ENCODE results near the gene SGIP1. TPM values are rescaled to one million over a fixed set of nuclear protein-coding genes. Genes with fewer than 3 reads are reported as not detected.

The SGIP1 gene
- total RNA-seq, 2 donors from 2014 or later: 3.1 TPM; not detected in 1

- DNase-seq (no peak), ATAC-seq (no peak)
- Histone ChIP-seq H3K4me3 (no peak overlapping the region), H3K27ac (no peak overlapping the region), H3K4me1 (no peaks in the 10 kb centered on the region), H3K9me3 (no peaks in the 10 kb centered on the region), H3K36me3 (replicated peaks in 1 of 2; ENCODE audit: insufficient read depth in 1 of 2, low read depth in 2 of 2) (no peaks in the 10 kb centered on the region), H3K27me3 (no peaks in the 10 kb centered on the region)
- intact Hi-C loops (cut with DNase I): no loop called here
- WGBS, 2 donors: 16 to 40% methylated on average over 1 of the region's 1 CpG
- no peak for TF ChIP-seq POLR2A (IDR thresholded peaks at IDR 0.05)
- no peak for TF ChIP-seq CTCF (IDR thresholded peaks at IDR 0.05)
These were observed 7.9 kb upstream of the SGIP1 start for GRCh38 chr1:66526036-66526435.

- intact Hi-C loops (cut with DNase I): no loop called here
- Histone ChIP-seq H3K27ac (no peak overlapping the region), H3K4me3 (no peak overlapping the region), H3K27me3 (no peaks in the 10 kb centered on the region), H3K36me3 (replicated peaks in 1 of 2; ENCODE audit: insufficient read depth in 1 of 2, low read depth in 2 of 2) (no peaks in the 10 kb centered on the region), H3K9me3 (no peaks in the 10 kb centered on the region), H3K4me1 (no peaks in the 10 kb centered on the region)
- no peak for DNase-seq
- no peak for TF ChIP-seq CTCF (IDR thresholded peaks at IDR 0.05)
- no peak for TF ChIP-seq POLR2A (IDR thresholded peaks at IDR 0.05)
- no peak for ATAC-seq
- WGBS, 2 donors: 50 to 60% methylated on average over 2 of the region's 2 CpGs
These were observed 7.0 kb upstream of the SGIP1 start for GRCh38 chr1:66526991-66527390.

DNA sequence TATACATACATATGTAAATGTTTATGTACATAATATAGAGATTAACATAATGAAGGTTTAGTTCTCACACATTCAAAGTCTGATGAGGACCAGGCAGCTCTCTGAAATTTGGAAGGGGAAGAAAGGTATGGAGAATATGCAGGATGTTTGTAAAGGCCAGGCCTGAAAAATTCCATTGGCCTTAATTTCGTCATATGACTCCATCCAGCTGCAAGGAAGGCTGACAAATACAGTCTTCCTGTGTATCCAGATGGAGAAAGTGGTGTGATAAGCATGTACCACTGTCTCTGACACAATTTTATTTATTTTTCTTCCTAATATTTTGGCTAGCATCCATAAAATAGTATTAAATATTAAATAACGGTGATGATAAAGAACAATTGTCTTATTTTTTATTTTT is 6.3 kb upstream of the SGIP1 start:
- H3K36me3 ChIP-seq (replicated peaks in 1 of 2; ENCODE audit: insufficient read depth in 1 of 2, low read depth in 2 of 2): no peaks in the 10 kb centered on the region
- intact Hi-C loops (cut with DNase I): no loop called here

DNA sequence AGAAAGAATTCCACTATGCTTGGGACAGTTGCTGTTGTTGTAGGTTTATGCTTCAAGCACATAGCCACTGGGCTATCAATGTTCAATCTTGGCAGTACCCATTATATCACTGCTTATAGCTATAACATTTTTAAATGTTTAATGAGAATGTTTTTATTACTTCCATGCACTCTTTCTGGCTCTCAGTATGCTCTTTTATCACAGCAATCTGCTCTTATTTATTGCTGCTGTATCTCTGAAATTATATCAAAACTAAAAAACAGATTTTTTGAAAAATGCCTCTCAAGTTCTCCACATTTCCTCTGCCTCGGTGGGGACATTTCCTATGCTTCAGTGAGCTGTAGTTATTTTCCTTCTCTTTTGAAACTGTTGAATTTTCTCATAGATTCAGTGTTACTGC is 5.4 kb upstream of the SGIP1 start:
- 40 to 59% methylated on average over 1 of the region's 1 CpG for whole genome bisulfite sequencing, 2 donors
- no peak overlapping the region for H3K27ac ChIP-seq
- intact Hi-C loops (cut with DNase I): no loop called here
- no peak for TF ChIP-seq CTCF (IDR thresholded peaks at IDR 0.05)
- TF ChIP-seq POLR2A (IDR thresholded peaks at IDR 0.05): no peak
- ATAC-seq: no peak
- peaks cover 9% of the 10 kb centered on the region for H3K4me1 ChIP-seq
- no peaks in the 10 kb centered on the region for H3K9me3 ChIP-seq
- no peak overlapping the region for H3K4me3 ChIP-seq
- no peak for DNase-seq
- H3K36me3 ChIP-seq (replicated peaks in 1 of 2; ENCODE audit: insufficient read depth in 1 of 2, low read depth in 2 of 2): no peaks in the 10 kb centered on the region
- H3K27me3 ChIP-seq: no peaks in the 10 kb centered on the region

More for the DNA sequence above, 6.3 kb upstream of the SGIP1 start:
- H3K4me3 ChIP-seq: no peak overlapping the region
- 79 to 86% methylated on average over 2 of the region's 2 CpGs for WGBS, 2 donors
- no peaks in the 10 kb centered on the region for H3K27me3 ChIP-seq
- no peak for TF ChIP-seq CTCF (IDR thresholded peaks at IDR 0.05)
- no peak for TF ChIP-seq POLR2A (IDR thresholded peaks at IDR 0.05)
- H3K9me3 ChIP-seq: no peaks in the 10 kb centered on the region
- ATAC-seq (no peak), DNase-seq (no peak)
- H3K4me1 ChIP-seq: peaks cover 1% of the 10 kb centered on the region
- no peak overlapping the region for H3K27ac ChIP-seq

- 74 to 78% methylated on average over 1 of the region's 1 CpG for WGBS, 2 donors
- H3K36me3 ChIP-seq (replicated peaks in 1 of 2; ENCODE audit: insufficient read depth in 1 of 2, low read depth in 2 of 2): no peaks in the 10 kb centered on the region
- H3K27ac ChIP-seq: no peak overlapping the region
- ATAC-seq: no peak
- no peak overlapping the region for H3K4me3 ChIP-seq
- no peak for DNase-seq
- H3K9me3 ChIP-seq: no peaks in the 10 kb centered on the region
- intact Hi-C loops (cut with DNase I): no loop called here
- no peak for TF ChIP-seq POLR2A (IDR thresholded peaks at IDR 0.05)
- TF ChIP-seq CTCF (IDR thresholded peaks at IDR 0.05): no peak
- no peaks in the 10 kb centered on the region for H3K27me3 ChIP-seq
- peaks cover 18% of the 10 kb centered on the region for H3K4me1 ChIP-seq
These were observed 1.7 kb upstream of the SGIP1 start for GRCh38 chr1:66532214-66532613.
